Stimulated activated CD4-positive, alpha-beta T cell treated with anti-CD3 and anti-CD28 coated beads, Interleukin-1b, Interleukin-23, amount 100 ng/mL, for 4 hours (primary cell): ENCODE data around the gene PEX26.
"Not testable (repeated sequence)": the region's sequence is repeated elsewhere in the genome, so short reads cannot be mapped to it uniquely, and the experiment has no call there.

Experiments
- DNase-seq, 2 donors: peaks; one replicate each; pipeline ENCODE4 v3.0.0-alpha.2; 2020; ENCODE audit warnings: low read depth in 2 of 2

PEX26 gene

DNA sequence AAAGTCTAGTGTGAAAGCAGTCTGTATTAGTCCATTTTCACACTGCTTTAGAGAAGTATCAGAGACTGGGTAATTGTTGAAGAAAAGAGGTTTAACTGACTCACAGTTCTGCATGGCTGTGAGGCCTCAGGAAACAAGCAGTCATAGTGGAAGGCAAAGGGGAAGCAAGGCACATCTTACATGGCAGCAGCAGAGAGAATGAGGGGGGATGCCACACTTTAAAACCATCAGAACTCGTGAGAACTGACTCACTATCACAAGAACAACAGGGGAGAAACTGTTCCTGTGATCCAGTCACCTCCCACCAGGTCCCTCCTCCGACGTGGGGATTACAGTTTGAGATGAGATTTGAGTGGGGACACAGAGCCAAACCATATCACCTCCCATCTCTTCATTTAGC lies 19.0 kb downstream of the PEX26 start:
- DNase-seq, result no peak

DNA sequence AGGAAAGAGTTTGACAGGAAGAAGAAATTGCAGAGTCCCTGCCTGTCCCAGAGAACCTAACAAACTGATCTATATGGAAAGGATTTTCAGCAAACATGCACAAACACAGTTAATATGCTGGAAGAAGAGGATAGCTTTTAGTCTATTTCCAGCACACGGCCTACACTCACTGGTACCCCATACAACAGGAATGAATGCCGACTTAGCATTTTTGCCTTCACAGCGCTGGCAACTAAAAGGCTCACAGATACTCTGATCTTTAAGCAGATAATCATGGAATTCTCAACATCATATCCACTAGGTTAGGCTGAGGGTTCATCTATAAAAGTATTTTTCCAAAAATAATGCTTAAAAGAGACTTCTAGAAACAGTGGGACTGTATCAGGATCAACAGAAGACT lies 23.0 kb downstream of the PEX26 start:
- no peak for DNase-seq

DNA sequence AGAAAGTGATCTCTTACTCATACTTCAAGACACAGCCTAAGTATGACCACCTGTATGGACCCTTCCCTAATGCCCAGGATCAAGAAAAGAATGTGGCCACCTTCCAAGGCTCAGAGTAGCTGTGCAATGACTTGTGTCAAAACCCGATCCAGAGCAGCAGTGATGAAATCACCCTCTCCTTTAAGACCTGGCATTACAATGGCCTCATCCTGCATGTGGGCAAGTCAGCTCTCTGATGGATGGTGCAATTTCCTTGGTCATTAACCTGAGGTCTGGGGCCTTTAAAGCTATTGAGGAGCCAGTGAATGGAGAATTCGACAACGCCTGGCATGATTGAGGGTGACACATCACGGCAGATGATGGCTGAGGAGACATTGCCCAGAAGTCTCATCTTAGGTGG lies 23.7 kb downstream of the PEX26 start:
- DNase-seq, result no peak

DNA sequence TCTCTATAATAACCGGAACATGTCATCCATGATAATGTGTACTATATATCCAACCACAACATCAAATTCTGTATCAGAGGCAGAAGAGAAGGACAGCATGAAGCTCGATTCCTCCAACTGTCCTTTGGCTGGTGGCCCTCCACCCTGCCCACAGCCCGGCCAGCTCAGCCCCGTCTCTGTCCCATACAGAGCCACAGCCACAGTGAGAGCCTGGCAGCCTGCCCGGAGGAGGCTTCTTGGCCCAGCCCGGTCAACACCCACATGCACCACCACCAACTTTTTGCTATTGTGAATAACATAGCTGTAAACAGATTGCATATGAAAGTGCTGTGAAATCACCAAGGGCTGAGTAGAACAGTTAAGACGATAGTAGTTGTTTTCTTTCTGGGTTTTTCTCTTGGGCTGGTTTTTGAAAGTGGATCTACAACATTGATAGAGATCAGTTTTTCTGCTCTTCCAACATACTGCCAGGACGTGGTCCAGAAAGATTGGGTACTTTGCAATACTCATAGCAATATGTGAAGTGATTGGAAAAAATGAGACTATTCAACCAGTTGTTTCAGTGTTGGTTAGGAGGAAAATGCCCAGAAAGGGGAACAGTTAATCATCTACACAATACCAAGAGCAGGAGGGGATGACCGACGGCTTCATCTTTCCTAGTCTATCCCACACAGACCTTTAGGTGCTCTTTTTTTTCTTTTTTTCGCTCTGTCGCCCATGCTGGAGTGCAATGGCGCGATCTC lies 25.9 kb downstream of the PEX26 start:
- no peak for DNase-seq

DNA sequence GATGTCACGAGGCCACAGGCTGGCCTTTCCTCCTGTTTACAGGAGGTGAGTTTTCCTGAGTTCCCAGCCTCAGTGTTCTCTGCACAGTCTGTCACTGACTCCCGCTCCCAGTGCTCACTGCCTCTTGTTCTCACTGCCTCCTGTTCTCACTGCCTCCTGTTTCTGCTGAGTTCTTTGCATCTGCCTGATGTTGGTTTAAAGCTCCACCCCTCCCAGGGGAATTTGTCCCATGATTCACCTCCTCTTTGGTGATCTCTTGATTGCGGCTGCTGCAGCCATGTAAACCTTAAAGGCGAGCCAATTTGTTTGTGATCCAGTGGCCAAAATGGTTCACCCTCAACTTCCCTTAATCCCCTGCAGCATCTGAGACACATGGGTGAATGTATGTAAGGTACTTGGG lies 26.8 kb downstream of the PEX26 start:
- no peak for DNase-seq

DNA sequence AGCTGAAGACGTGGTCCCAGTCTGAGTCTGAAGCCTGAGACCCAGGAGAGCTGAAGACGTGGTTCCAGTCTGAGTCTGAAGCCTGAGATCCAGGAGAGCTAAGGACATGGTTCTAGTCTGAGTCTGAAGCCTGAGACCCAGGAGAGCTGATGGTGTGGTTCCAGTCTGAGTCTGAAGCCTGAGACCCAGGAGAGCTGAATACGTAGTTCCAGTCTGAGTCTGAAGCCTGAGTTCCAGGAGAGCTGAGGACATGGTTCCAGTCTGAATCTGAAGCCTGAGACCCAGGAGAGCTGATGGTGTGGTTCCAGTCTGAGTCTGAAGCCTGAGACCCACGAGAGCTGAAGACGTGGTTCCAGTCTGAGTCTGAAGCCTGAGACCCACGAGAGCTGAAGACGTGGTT lies 28.2 kb downstream of the PEX26 start:
- not testable (repeated sequence) for DNase-seq

DNA sequence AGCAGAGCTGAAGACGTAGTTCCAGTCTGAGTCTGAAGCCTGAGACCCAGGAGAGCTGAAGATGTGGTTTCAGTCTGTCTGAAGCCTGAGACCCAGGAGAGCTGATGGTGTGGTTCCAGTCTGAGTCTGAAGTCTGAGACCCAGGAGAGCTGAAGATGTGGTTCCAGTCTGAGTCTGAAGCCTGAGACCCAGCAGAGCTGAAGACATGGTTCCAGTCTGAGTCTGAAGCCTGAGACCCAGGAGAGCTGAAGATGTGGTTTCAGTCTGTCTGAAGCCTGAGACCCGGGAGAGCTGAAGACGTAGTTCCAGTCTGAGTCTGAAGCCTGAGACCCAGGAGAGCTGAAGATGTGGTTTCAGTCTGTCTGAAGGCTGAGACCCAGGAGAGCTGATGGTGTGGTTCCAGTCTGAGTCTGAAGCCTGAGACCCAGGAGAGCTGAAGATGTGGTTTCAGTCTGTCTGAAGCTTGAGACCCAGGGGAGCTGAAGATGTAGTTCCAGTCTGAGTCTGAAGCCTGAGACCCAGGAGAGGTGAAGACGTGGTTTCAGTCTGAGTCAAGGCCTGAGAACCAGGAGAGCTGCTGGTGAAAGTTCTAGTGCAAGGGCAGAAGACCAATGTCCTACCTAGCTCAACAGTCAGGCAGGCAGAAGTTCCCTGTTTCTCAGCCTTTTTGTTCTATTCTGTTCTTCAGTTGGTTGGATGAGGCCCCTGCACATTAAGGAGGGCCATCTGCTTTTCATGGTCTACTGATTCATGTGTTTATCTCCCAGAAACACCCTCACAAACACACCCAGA lies 29.0 kb downstream of the PEX26 start:
- not testable (repeated sequence) for DNase-seq

DNA sequence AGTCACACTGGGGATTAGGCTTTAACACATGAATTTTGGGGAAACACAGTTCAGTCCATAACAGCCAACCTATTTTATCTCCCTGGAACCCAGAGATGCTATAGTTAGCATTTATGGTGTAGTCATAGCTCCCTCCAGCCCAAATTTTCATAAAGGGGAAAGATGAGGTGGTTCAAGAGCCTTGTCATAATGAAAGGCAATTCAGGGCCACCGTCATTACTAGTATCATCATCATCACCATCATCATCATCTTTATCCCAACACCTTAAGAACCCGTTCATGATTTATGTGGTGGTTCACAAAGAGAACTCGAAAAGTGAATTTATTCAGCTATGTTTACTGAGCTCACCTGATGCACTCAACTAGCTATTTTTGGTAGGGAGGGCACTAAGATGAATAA lies 30.4 kb downstream of the PEX26 start:
- no peak for DNase-seq

DNA sequence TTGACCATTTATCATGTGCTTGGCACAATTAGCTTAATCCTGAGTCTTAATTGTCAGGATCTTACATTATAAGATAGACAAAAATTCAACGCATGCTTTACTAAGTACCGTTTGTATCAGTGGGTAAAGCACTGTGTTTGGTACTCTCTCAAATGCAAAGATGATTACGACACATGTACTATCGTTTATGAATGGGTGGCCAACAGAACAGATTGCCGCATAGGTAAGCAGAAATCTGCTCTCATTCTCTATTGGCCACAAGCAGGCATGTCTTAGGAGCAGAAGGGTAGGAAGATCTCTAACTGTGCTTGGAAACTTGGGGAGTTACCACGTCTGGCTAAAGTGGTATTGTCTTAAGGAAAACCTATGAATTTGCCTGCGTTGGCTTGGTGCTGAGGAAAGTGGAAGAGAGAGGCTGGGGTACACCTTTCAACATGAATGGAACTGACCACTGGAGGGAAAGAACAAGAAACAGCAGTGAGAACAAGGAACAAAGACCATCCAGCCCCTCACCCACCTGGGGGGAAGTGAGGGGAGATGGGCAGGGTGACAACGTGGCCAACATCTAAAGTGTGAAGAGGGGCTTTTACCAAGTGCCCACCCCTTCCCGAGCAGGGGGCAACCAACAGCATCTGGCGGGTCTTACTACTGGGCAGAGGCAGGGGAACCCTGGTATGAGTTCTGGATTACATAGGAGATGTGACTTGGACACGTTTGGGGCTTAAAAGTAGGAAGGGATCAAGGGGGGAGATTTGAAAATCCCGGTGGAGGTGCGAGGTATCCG lies 31.8 kb downstream of the PEX26 start:
- no peak for DNase-seq

DNA sequence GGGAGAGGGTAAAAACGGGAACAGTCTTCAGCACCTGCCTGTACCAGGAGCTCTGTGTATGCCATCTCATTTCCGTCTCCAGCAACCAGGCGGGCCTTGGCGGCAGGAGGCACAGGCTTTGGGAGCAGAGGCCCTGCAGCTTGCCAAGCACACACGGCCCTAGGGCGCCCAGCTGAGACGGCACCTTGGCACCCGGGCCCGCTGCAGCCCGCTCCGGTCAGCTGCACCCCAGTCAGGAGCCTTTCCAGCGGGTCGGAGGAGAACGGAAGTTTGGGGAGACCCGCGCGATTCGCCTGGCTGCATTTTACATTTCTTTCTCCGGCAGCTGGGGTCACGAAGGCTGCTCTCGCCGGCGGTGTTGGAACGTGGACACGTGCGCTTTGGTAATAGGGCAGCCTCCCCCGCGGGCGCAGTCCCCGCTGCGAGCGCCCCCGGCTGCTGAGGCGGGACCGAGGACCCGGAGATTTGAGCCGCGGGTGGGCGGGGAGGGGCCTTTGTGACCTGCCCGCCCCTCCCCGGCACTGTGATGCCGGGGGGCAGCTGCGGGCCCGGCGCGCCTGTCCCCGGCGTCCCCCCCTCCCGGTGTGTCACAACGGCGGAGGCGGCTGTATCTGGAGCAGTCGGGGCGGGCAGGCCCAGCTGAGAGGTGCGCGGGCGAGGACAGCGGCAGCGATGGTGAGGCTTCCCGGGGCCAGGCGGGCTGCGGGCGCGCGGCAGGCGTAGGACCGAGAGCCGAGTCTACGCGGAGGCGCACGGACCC lies 32.6 kb downstream of the PEX26 start, which contains the start of gene TUBA8:
TSS of gene TUBA8 (plus strand) at position 616 of the 760 bp plus-strand sequence. CDS start at position 673, 57 bp downstream.
- DNase-seq, result peak; percentile 36 to 44

DNA sequence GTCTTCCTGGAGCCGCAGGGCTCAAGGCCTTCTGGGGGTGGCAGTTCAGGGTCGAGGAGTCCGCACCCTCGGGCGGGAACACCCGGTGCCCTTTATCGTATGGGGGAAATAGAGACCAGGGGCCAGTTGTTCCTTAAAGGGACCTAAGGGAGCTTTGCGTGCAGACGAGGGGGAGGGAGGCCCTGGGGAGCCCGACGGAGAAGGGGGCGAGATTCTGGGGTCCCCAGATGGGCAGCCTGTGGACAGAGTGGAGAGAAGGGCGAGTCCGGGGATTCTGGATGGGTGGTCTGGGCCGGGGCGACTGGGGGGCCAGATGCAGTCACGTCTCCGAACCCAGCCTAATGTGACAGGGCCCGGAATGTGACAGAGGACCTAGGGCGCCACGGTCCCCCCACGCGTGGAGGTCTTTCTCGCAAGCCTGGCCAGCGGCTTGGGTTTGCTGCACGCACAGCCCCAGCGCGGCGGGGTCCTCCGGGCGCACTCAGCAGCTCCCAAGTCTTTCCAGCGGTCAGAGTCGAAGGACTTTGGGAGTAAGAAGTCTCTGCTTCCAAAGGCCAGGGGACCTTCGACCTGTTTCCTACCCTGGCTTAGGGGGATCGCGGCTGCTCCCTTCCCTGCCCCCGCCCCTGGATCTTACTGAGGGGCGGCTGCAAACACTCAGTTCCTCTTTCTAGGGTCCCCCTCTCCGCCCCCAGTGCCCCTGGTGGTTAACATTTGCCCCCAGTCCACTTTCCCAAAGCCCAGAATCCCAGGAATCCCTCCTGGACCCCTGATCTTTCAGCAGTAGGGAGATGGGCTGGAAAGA lies 33.4 kb downstream of the PEX26 start:
- no peak for DNase-seq

DNA sequence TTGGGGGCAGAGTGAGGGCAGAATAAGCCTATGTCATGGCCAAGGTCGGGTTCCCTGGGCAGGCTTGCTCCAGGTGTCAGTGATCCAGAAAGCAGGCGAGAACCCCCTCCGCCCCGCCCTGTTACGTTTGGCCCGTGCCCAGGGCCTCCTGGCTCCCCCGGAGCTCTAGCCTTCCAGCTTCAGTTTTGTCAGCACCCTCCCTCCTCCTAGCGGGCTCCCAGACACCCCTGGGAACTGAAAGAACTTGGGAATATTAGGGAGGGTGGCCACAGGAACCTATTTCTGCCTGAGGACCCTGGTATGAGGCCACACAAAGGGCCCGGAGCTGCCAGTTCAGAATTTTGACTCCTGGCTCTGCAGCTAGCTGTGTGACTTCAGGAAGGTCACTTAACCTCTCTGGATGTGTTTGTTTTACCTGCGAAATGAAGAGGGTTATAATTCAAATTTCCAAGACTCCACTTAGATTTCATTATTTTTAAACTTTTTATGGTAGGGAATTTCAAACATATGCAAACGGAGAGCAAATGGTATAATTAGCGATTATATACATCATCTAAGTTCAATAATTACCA lies 34.1 kb downstream of the PEX26 start:
- DNase-seq, result no peak

DNA sequence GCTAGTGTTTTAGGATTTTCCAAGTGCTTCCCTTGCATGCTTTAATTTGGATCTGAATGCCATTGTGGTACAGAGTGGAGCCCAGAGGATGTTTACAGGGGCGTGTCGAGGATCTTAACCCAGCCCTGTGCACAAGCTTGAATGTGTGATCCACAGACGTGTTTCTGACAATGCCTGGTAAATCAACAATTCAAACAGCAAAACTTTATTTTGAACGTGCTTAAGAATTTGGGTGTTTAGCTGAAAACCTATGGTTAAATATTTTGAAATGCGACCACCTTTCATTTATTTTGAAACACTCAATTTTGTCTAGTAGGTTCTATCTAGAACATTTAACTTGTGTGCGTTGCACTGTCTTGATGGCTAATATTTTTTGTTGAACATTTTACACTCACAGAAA lies 34.6 kb downstream of the PEX26 start:
- no peak for DNase-seq

DNA sequence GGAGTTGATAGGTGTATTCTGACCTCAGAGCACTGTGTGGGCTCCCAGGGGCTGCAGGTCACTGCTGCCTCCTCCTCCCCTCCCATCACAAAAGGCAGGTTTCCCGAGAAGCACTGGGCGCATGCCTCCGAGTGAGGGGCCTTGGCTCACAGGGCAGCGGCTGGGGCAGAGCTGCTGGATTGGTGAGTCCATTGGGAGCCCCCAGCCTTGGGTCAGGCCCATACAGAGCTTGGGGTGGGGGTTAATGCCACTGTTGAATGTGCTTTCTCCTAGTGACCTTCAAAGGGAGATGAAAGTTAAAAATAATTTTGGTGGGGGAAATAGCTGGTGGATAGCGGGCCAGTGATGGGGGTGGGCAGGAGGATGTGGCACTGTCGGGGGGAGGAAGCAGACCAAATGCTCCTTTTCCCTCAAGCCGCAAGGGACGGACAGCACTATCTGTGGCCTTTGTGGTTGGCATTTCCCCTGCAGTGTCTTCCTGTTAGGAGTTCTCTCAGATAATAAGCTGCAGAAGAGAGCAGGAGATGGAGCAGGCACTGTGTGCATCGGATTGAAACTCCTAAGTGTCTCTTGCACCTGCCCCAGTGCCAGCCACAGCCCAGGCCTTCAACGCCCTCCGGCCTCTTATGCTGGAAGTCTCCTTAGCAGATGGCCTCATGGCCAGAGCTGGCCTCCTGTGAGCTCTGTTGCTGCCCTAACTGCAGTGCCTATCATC lies 36.0 kb downstream of the PEX26 start:
- no peak for DNase-seq

DNA sequence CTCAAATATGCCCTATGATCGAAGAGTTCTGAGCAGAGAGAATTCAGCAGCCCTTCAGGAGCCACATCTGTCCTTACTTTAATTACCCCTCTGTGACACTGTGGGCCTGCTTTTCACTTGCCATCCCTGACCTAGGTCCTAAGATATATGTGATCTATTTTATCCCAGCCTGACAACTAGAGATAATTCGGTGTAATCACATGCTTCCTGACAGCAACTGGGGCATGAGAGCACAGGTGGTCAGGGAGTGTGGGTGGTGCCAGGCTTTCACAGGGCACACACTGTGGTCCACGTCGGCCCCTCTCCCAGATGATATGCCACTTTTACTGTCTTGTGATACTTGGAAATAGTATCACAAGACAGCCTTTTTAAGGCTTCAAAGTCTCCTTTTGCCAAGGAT lies 36.7 kb downstream of the PEX26 start:
- no peak for DNase-seq

DNA sequence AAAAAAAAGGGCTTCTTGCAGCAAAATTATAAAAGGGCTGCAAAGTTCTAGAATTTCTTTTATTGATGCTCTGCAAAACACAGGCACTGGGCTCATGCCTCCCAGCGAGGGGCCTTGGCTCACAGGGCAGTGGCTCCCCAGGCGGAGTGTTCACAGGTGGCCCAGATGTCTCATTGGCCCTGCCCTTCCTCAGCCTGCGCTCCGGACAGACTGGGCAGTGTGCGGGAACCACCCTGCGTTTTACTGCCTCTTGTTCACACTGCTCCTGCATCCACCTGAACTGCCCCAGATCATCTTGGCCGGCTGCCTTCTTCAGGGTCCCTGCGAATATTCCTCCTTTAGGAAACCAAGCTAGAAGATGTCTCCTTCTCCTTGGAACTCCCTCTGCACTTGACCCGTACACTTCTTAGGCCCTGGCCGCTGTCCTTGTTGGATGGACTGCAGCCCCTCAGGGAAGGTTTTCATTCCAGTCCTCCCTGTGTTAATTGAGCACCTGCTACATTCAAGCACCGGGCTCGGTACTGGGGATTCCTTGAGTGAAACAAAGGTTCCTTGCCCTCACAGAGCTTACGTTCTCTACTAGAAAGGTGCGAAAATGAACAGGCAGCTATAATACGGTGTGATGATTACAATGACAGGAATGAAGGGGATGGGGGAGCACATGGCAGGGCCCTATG lies 37.3 kb downstream of the PEX26 start:
- DNase-seq, result no peak

DNA sequence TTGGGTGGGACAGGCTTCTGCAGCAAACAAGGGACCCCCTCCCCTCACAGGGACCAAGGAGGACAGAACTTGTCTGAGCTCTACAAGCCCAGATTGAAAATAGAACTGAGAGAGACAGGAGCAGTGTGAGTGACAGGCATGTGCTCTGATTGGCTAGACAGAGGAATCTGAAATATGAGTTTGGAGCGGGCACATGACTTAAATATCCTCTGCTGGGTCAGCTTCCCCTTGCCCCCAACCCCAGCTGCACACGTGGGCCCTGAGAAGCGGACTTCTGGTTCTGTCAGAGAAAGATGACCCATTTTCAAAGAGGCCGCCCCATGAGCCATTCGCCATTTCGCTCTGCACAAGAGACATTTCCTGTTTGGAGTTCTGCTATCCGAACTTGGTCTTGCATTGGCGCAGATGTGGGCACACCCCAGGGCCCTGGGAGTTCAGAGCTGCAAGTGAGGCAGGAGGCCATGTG lies 38.1 kb downstream of the PEX26 start:
- no peak for DNase-seq

DNA sequence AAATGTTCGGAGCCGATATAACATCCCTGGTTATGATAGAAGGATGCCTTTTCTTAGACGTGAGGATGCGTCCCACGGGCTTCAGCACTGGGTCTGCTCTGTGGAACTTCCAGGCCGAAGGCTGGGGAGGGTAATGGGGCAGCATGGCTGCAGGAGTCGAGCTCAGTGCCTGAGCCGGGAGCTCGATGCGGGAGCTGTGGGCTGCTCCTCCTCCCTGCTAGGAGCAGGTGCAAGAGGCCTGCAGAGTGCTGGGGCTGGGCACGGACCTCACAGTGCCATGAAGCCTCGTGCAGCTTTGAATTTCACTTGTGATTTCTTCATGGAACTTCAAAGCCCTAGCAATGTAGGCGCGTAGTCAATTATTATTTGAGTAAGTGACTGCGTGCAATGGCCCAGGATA lies 38.8 kb downstream of the PEX26 start:
- no peak for DNase-seq

DNA sequence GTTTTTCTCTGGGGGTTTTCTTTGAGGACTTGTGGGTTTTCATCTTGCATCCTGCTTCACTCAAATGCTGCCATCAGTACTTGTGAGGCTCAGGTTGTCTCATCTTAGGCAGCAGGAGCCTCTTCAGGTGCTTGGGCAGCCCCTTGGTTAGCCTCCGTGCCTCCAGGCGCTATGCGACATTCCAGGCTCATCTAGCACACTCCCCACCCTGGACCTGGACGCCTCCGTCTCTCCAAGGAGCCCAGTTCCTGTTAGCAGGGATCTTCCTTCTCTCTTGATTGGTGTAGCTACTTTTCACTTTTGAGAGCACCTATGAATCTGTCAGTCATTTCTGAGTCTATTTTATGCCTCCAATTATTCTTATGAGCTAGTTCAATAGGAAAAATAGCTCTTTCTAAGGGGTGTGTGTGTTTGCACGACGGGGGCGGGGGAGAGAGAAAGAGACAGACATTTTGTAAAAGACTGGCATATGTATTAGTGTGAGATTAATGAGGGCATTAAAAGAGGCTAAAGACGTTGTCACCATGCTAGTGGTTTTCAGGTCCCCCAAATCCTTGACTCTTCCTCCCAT lies 40.6 kb downstream of the PEX26 start:
- DNase-seq, result no peak
